ENCODE measurements around the gene STARD3NL. TPM values are rescaled to one million over a fixed set of nuclear protein-coding genes. Genes with fewer than 3 reads are reported as not detected.

Gene STARD3NL
- total and polyA plus RNA-seq, 10 of the 15 experiments (the other 5 are each of a cell fraction or from before 2014, with no cell fraction given): 66.1 to 133 (median 85.7) TPM

DNA sequence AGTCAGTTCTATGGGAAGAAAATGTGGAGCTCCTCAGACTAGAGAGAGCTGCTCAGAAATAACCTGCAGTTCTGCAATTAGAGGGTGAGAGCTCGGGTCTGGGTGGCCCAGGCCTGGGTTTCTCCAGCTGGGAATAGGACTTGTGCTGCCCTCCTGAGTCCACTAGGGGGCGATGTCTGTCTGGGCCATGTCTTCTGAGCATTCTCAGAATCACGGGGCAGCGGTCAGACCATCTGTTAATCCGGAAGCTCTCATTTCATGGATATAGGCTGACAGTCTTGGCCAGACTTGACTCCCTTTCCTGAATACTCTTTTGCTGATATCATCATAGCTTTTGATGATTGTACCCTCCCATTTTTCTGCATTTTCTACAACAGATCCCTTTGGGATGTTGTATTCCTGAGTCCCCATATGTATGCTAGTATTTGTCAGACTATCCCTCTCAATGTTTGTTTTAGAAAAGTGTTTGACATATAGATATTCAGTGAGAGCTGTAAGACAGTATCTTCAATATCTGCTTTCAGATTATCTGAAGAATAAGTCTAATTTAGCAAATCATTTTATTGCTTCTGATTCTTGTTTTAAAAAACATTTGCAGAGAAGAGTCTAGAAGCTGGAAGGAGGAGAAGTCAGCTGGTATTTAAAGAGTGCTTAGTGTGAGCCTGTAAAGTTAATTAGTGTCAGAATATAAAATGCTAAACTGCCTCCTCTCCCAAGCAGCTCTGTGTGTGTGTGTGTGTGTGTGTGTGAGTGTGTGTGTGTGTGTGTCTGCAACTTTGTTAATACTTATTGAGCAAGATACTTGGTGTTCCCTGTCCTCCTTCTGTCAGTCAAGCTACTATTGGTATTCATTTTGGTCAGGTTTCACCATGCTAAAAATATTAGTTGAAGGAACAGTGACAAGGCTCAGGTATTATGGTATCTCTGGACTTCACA lies 38.0 kb downstream of the STARD3NL start (continued):
- TF ChIP-seq SIX5 (IDR thresholded peaks at IDR 0.05; ENCODE audit: low read depth, low read length, severe bottlenecking) (no peak), RAD21 (IDR thresholded peaks at IDR 0.05; ENCODE audit: insufficient read depth, low read depth, low read length) (peak; percentile 84), BCLAF1 (IDR thresholded peaks at IDR 0.05) (no peak), DPF2 (IDR thresholded peaks at IDR 0.05) (no peak), KAT2A (conservative IDR thresholded peaks at IDR 0.05; ENCODE audit: control insufficient read depth, low read depth, low read length) (no peak), BACH1 (IDR thresholded peaks at IDR 0.05; ENCODE audit: borderline replicate concordance) (no peak), BRCA1 (IDR thresholded peaks at IDR 0.05; ENCODE audit: low read depth, low read length) (no peak), EP300 (IDR thresholded peaks at IDR 0.05; ENCODE audit: borderline replicate concordance in 1 of 2, control insufficient read depth in 1 of 2, low read depth in 2 of 2, low read length in 2 of 2) (no peak), WRNIP1 (IDR thresholded peaks at IDR 0.05; ENCODE audit: borderline replicate concordance, low read depth, low read length) (no peak), JUND (IDR thresholded peaks at IDR 0.05; ENCODE audit: low read depth, low read length) (no peak), CBX3 (IDR thresholded peaks at IDR 0.05; ENCODE audit: borderline replicate concordance, low read depth) (no peak), ZNF217 (IDR thresholded peaks at IDR 0.05) (no peak), ZBTB11 (CRISPR knock-in tag; IDR thresholded peaks at IDR 0.05) (no peak), SPI1 (IDR thresholded peaks at IDR 0.05; ENCODE audit: borderline replicate concordance, insufficient read depth, low read depth, low read length) (no peak), KLF5 (IDR thresholded peaks at IDR 0.05; ENCODE audit: partially characterized antibody) (peak; percentile 20), MEF2B (IDR thresholded peaks at IDR 0.05; ENCODE audit: partially characterized antibody, poor library complexity, severe bottlenecking) (no peak), POU2F2 (IDR thresholded peaks at IDR 0.05; ENCODE audit: borderline replicate concordance, low read depth, low read length) (peak; percentile 53; the same call in 1 of the 3 replicates), PAX8 (IDR thresholded peaks at IDR 0.05) (no peak), RUNX3 (IDR thresholded peaks at IDR 0.05; ENCODE audit: low read length) (peak; percentile 88)
- TF ChIP-seq, protein P1, sequence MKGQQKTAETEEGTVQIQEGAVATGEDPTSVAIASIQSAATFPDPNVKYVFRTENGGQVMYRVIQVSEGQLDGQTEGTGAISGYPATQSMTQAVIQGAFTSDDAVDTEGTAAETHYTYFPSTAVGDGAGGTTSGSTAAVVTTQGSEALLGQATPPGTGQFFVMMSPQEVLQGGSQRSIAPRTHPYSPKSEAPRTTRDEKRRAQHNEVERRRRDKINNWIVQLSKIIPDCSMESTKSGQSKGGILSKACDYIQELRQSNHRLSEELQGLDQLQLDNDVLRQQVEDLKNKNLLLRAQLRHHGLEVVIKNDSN (IDR thresholded peaks at IDR 0.05; ENCODE audit: borderline replicate concordance, extremely low read length, insufficient read depth, low read depth, low read length): no peak
- TF ChIP-seq, protein P2, sequence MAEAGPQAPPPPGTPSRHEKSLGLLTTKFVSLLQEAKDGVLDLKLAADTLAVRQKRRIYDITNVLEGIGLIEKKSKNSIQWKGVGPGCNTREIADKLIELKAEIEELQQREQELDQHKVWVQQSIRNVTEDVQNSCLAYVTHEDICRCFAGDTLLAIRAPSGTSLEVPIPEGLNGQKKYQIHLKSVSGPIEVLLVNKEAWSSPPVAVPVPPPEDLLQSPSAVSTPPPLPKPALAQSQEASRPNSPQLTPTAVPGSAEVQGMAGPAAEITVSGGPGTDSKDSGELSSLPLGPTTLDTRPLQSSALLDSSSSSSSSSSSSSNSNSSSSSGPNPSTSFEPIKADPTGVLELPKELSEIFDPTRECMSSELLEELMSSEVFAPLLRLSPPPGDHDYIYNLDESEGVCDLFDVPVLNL (IDR thresholded peaks at IDR 0.05; ENCODE audit: low read depth, low read length): no peak
